ENCODE data around the gene CADM1. TPM values are rescaled to one million over a fixed set of nuclear protein-coding genes. Genes with fewer than 3 reads are reported as not detected.

Gene CADM1
- total RNA-seq, 1 donor, result 86.5 TPM

GRCh38 chr11:115377882-115378296, 126.3 kb downstream of the CADM1 start:
- H3K27me3 ChIP-seq (ENCODE audit: insufficient read depth, low read length), result no peaks in the 10 kb centered on the region
- no peaks in the 10 kb centered on the region for H3K36me3 ChIP-seq (ENCODE audit: insufficient read depth, low read length)
- H3K9me3 ChIP-seq (ENCODE audit: low read depth, low read length), result no peaks in the 10 kb centered on the region
- H4K20me1 ChIP-seq (ENCODE audit: insufficient read depth, low read length), result no peaks in the 10 kb centered on the region
- TF ChIP-seq CTCF (IDR thresholded peaks at IDR 0.05; ENCODE audit: extremely low read depth, low read depth, low read length), result no peak
- H3K4me3 ChIP-seq (ENCODE audit: insufficient read depth, low read length), result no peak overlapping the region
- H2AFZ ChIP-seq (ENCODE audit: low read length), result no peak overlapping the region
- H3K4me1 ChIP-seq (ENCODE audit: insufficient read depth, low read length), result no peaks in the 10 kb centered on the region
- DNase-seq (ENCODE audit: insufficient read length, low spot score, missing footprints), result no peak
- H3K4me2 ChIP-seq (ENCODE audit: insufficient read depth, low read length), result no peak overlapping the region
- no peaks in the 10 kb centered on the region for H3K79me2 ChIP-seq (ENCODE audit: insufficient read depth, low read length)
- H3K27ac ChIP-seq (ENCODE audit: low read depth, low read length), result no peak overlapping the region

GRCh38 chr11:115368616-115369015, 135.6 kb downstream of the CADM1 start:
- Histone ChIP-seq H3K9me3 (ENCODE audit: low read depth, low read length) (no peaks in the 10 kb centered on the region), H4K20me1 (ENCODE audit: insufficient read depth, low read length) (no peaks in the 10 kb centered on the region), H3K4me1 (ENCODE audit: insufficient read depth, low read length) (no peaks in the 10 kb centered on the region), H3K27me3 (ENCODE audit: insufficient read depth, low read length) (no peaks in the 10 kb centered on the region), H3K27ac (ENCODE audit: low read depth, low read length) (no peak overlapping the region), H3K79me2 (ENCODE audit: insufficient read depth, low read length) (no peaks in the 10 kb centered on the region), H3K4me3 (ENCODE audit: insufficient read depth, low read length) (no peak overlapping the region), H3K36me3 (ENCODE audit: insufficient read depth, low read length) (no peaks in the 10 kb centered on the region), H2AFZ (ENCODE audit: low read length) (no peak overlapping the region), H3K4me2 (ENCODE audit: insufficient read depth, low read length) (no peak overlapping the region)
- no peak for DNase-seq (ENCODE audit: insufficient read length, low spot score, missing footprints)
- no peak for TF ChIP-seq CTCF (IDR thresholded peaks at IDR 0.05; ENCODE audit: extremely low read depth, low read depth, low read length)

GRCh38 chr11:115366826-115367225, 137.4 kb downstream of the CADM1 start:
- no peaks in the 10 kb centered on the region for H3K27me3 ChIP-seq (ENCODE audit: insufficient read depth, low read length)
- H4K20me1 ChIP-seq (ENCODE audit: insufficient read depth, low read length), result no peaks in the 10 kb centered on the region
- H3K27ac ChIP-seq (ENCODE audit: low read depth, low read length), result no peak overlapping the region
- H3K36me3 ChIP-seq (ENCODE audit: insufficient read depth, low read length), result no peaks in the 10 kb centered on the region
- H3K4me2 ChIP-seq (ENCODE audit: insufficient read depth, low read length), result no peak overlapping the region
- H3K79me2 ChIP-seq (ENCODE audit: insufficient read depth, low read length), result no peaks in the 10 kb centered on the region
- no peak for DNase-seq (ENCODE audit: insufficient read length, low spot score, missing footprints)
- no peaks in the 10 kb centered on the region for H3K4me1 ChIP-seq (ENCODE audit: insufficient read depth, low read length)
- no peak overlapping the region for H3K4me3 ChIP-seq (ENCODE audit: insufficient read depth, low read length)
- no peaks in the 10 kb centered on the region for H3K9me3 ChIP-seq (ENCODE audit: low read depth, low read length)
- no peak for TF ChIP-seq CTCF (IDR thresholded peaks at IDR 0.05; ENCODE audit: extremely low read depth, low read depth, low read length)
- no peak overlapping the region for H2AFZ ChIP-seq (ENCODE audit: low read length)

- DNase-seq (ENCODE audit: insufficient read length, low spot score, missing footprints), result no peak
- no peak overlapping the region for H3K4me2 ChIP-seq (ENCODE audit: insufficient read depth, low read length)
- H3K4me1 ChIP-seq (ENCODE audit: insufficient read depth, low read length), result no peaks in the 10 kb centered on the region
- H3K36me3 ChIP-seq (ENCODE audit: insufficient read depth, low read length), result no peaks in the 10 kb centered on the region
- no peak overlapping the region for H2AFZ ChIP-seq (ENCODE audit: low read length)
- no peak for TF ChIP-seq CTCF (IDR thresholded peaks at IDR 0.05; ENCODE audit: extremely low read depth, low read depth, low read length)
- no peak overlapping the region for H3K4me3 ChIP-seq (ENCODE audit: insufficient read depth, low read length)
- H3K27me3 ChIP-seq (ENCODE audit: insufficient read depth, low read length), result no peaks in the 10 kb centered on the region
- H3K27ac ChIP-seq (ENCODE audit: low read depth, low read length), result no peak overlapping the region
- no peaks in the 10 kb centered on the region for H4K20me1 ChIP-seq (ENCODE audit: insufficient read depth, low read length)
- H3K9me3 ChIP-seq (ENCODE audit: low read depth, low read length), result no peaks in the 10 kb centered on the region
- H3K79me2 ChIP-seq (ENCODE audit: insufficient read depth, low read length), result no peaks in the 10 kb centered on the region
Observed at GRCh38 chr11:115365907-115366306, 138.3 kb downstream of the CADM1 start.

Measured in osteoblast (primary cell).